ENCODE measurements around the gene ZSCAN22. TPM values are rescaled to one million over a fixed set of nuclear protein-coding genes. Genes with fewer than 3 reads are reported as not detected.

The ZSCAN22 gene
- 1 to 10 TPM; 1.8 to 6.3 (median 3.7) TPM for total RNA-seq

DNA sequence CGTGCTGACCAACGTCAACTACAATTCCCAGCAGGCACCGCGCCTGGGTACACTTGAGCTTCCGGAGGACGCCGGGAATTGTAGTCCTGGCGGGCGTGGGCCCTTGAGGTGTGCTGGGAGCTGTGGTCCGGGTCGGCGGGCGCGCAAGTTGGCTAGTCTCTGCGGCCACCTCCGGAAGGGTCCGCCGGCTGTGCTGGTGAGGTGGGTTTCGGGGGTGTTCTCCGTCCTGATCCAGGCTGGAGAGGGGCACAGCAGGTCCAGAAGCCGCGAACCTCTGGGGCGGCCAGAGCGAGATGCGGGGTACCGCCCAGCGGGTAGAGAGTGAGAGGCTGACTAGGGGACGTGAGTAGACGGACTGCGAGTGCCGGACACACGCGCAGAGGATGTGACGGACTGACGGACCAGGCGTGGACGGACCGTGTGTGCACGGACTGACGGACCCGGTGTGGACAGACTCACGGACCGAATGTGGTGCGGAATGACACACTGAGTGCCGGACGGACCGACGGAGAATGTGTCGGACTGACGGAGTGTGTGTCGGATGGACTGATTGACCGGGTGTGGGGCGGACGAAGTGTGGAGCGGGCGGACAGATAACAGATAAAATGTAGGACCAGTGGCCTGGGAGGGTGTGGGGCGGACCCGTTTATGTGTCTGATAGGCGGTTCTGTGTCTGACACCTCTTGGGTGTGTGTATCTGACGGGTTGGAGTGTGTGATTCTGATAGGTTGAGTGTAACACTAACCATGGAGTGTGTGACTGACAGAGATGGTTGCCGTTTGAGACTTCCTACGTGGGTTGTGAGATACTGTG lies at the start of gene ZSCAN22:
Gene ZSCAN22 (plus strand): TSS at position 81 of the 813 bp plus-strand sequence. CDS start 7,809 bp downstream, outside the sequence.
- TF ChIP-seq POLR2A (IDR thresholded peaks at IDR 0.05) (peak in 3 of 4 donors; percentile 12 to 76 (median 38)), POLR2AphosphoS5 (IDR thresholded peaks at IDR 0.05) (peak; percentile 80 to 84), EP300 (IDR thresholded peaks at IDR 0.05) (no peak)
- TF ChIP-seq, protein P1, sequence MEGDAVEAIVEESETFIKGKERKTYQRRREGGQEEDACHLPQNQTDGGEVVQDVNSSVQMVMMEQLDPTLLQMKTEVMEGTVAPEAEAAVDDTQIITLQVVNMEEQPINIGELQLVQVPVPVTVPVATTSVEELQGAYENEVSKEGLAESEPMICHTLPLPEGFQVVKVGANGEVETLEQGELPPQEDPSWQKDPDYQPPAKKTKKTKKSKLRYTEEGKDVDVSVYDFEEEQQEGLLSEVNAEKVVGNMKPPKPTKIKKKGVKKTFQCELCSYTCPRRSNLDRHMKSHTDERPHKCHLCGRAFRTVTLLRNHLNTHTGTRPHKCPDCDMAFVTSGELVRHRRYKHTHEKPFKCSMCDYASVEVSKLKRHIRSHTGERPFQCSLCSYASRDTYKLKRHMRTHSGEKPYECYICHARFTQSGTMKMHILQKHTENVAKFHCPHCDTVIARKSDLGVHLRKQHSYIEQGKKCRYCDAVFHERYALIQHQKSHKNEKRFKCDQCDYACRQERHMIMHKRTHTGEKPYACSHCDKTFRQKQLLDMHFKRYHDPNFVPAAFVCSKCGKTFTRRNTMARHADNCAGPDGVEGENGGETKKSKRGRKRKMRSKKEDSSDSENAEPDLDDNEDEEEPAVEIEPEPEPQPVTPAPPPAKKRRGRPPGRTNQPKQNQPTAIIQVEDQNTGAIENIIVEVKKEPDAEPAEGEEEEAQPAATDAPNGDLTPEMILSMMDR (IDR thresholded peaks at IDR 0.05) = peak in 3 of 6 experiments; percentile 12 to 22 (median 20)
- Histone ChIP-seq H3K4me3 (peak within 1 kb of the TSS; percentile 66 to 89 (median 80)), H3K4me1 (peaks cover 18 to 32% (median 21%) of the 10 kb centered on the region in 4 donors), H3K9me3 (no peaks in the 10 kb centered on the region), H3K36me3 (peaks cover 0 to 5% (median 0%) of the 10 kb centered on the region in 4 donors), H3K27ac (peak within 1 kb of the TSS; percentile 83 to 96 (median 92)), H3K27me3 (no peaks in the 10 kb centered on the region)
- WGBS, 2 donors = 1% methylated on average over 16 to 62 of the region's 62 CpGs
- DNase-seq (peak; percentile 95 to 98), ATAC-seq (ENCODE audit: low FRiP score in 2 of 2) (peak; percentile 98)

DNA sequence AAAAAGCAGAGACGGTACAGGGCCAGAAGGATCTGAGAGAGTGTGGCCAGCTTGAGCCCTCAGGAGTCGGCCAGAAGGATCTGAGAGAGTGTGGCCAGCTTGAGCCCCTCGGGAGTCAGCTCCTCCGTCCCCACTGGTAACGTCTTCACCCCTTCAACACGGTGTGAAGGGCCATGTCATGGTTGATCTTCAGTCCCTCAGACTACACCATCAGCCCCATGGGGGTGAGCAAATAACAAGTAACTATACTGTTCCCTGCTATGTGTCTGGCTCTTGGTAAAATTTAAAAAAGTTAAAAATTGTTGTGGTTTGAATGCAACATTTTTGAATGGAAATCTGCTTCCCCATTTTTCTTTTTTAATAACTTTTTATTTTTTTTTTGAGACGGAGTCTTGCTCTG lies 49.6 kb upstream of the ZSCAN22 start:
- 91 to 95% methylated on average over 4 to 7 of the region's 7 CpGs for WGBS, 2 donors
- H3K4me3 ChIP-seq = no peak overlapping the region
- peaks cover 0 to 25% (median 14%) of the 10 kb centered on the region in 4 donors for H3K4me1 ChIP-seq
- H3K9me3 ChIP-seq = peaks cover 14 to 53% (median 36%) of the 10 kb centered on the region in 4 donors
- ATAC-seq (ENCODE audit: low FRiP score in 2 of 2) = no peak
- no peak for DNase-seq
- TF ChIP-seq POLR2AphosphoS5 (IDR thresholded peaks at IDR 0.05) (no peak), POLR2A (IDR thresholded peaks at IDR 0.05) (no peak), EP300 (IDR thresholded peaks at IDR 0.05) (no peak)
- TF ChIP-seq, protein P1 (IDR thresholded peaks at IDR 0.05) = no peak
- H3K36me3 ChIP-seq = peaks cover 0 to 11% (median 3%) of the 10 kb centered on the region in 4 donors
- no peak overlapping the region for H3K27ac ChIP-seq
- no peaks in the 10 kb centered on the region for H3K27me3 ChIP-seq

DNA sequence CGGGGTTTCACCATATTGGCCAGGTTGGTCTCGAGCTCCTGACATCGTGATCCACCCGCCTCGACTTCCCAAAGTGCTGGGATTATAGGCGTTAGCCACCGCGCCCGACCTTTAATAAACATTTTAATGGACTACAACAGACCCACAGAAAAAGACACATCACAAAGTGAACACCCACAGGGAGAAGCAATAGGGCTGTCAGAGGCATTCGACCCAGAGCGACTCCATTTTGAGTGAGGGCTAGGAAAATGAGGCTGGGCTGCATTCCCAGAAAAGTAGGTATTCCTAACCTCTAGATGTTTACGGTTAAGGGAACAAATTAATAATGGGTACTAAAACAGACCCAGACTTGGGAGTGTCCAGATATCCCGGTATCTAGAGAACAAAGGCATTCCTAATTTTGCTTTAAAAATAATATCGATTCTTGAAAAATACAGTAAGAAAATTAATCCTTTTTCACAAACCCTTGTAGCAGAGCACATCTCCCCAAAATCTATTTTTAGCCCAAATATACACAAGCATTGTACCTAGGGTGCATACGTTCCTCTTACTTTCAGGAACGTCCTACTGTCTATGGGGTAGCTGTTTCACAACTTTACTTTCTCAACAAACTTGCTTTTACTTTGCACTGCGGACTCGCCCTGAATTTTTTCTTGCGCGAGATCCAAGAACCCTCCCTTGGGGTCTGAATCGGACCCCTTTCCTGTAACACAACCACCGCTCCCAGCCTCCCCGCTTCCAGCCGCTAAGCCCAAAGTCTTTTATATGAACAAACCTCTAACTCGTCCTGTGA lies 48.9 kb upstream of the ZSCAN22 start:
- peak overlapping the region; percentile 49 to 96 (median 80) for H3K4me3 ChIP-seq
- no peak for DNase-seq
- H3K36me3 ChIP-seq = peaks cover 0 to 6% (median 2%) of the 10 kb centered on the region in 4 donors
- peaks cover 10 to 46% (median 29%) of the 10 kb centered on the region in 4 donors for H3K9me3 ChIP-seq
- TF ChIP-seq, protein P1 (IDR thresholded peaks at IDR 0.05) = no peak
- no peak for TF ChIP-seq EP300 (IDR thresholded peaks at IDR 0.05)
- no peak for TF ChIP-seq POLR2A (IDR thresholded peaks at IDR 0.05)
- no peak for TF ChIP-seq POLR2AphosphoS5 (IDR thresholded peaks at IDR 0.05)
- peak in 1 of 2 donors; percentile 24 for ATAC-seq (ENCODE audit: low FRiP score in 2 of 2)
- H3K4me1 ChIP-seq = peaks cover 0 to 25% (median 14%) of the 10 kb centered on the region in 4 donors
- H3K27ac ChIP-seq = peak overlapping the region; percentile 77 to 94 (median 88)
- no peaks in the 10 kb centered on the region for H3K27me3 ChIP-seq
- WGBS, 2 donors = 41 to 44% methylated on average over 25 of the region's 25 CpGs

DNA sequence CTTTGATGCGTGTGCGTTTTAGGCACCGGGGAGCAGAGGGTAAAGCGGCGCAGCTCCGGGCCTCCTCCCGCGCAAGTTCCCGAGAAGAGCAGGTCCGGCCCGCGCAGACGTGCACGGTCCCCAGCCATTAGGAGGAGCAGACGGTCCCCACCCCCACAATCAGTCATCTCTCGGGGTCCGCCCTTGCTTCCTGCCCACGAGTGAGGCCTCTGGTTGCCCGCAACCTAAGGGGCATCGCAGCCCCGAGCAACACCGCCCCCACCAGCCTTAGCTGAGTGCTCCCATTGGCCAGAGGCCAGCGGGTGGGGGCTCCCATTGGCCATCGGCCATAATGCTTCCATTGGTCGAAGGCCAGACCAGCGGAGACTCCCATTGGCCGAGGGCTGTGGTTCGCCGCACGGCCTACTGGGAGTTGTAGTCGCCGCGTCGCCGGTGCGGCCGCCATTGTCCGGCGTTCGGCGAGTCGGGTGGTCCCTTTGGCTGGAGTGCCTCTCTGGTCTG lies 48.2 kb upstream of the ZSCAN22 start, which contains the start of gene ZNF8:
Gene ZNF8 (plus strand): TSS at position 415 of the 501 bp plus-strand sequence. CDS start 127 bp downstream, outside the sequence.
- Histone ChIP-seq H3K27ac (peak within 1 kb of the TSS; percentile 77 to 94 (median 88)), H3K4me1 (peaks cover 0 to 25% (median 14%) of the 10 kb centered on the region in 4 donors), H3K4me3 (peak within 1 kb of the TSS; percentile 49 to 96 (median 80)), H3K27me3 (no peaks in the 10 kb centered on the region), H3K36me3 (peaks cover 0 to 6% (median 2%) of the 10 kb centered on the region in 4 donors), H3K9me3 (peaks cover 6 to 39% (median 22%) of the 10 kb centered on the region in 4 donors)
- ATAC-seq (ENCODE audit: low FRiP score in 2 of 2) (peak; percentile 98 to 99), DNase-seq (peak; percentile 97)
- peak in 2 of 4 donors; percentile 61 to 76 for TF ChIP-seq POLR2A (IDR thresholded peaks at IDR 0.05)
- TF ChIP-seq POLR2AphosphoS5 (IDR thresholded peaks at IDR 0.05) = peak; percentile 88 to 91
- TF ChIP-seq EP300 (IDR thresholded peaks at IDR 0.05) = no peak
- TF ChIP-seq, protein P1 (IDR thresholded peaks at IDR 0.05) = peak in 1 of 6 experiments; percentile 27
- WGBS, 2 donors = 0% methylated on average over 7 to 29 of the region's 42 CpGs
